ENCODE data around the gene WHAMM. TPM values are rescaled to one million over a fixed set of nuclear protein-coding genes. Genes with fewer than 3 reads are reported as not detected.
"Not testable (repeated sequence)": the region's sequence is repeated elsewhere in the genome, so short reads cannot be mapped to it uniquely, and the experiment has no call there.

The WHAMM gene
- total RNA-seq (10 to 100 TPM; 39.8 to 40.0 TPM), polyA plus RNA-seq (1 to 10 TPM; 3.7 to 5.8 (median 4.5) TPM), total RNA-seq (38.2 to 214 (median 113) reads per million in 6 experiments)

GRCh38 chr15:82809308-82810060 lies at the start of gene WHAMM:
TSS of gene WHAMM (plus strand) at chr15:82809628. CDS start at chr15:82809727, 99 bp downstream.
- ATAC-seq = peak; percentile 93 to 94

GRCh38 chr15:82763361-82764116 lies 45.9 kb upstream of the WHAMM start:
- POLR2A ChIA-PET = interaction anchor here (1.2 kb wide), 1 partner anchor 46 kb away, joined by 3 read pairs; no protein-coding TSS in a partner anchor
- H3K9me3 Mint-ChIP-seq = no peaks in the 10 kb centered on the region
- ATAC-seq (no peak), DNase-seq (no peak)
- H3K4me1 Mint-ChIP-seq = peaks cover 0 to 24% (median 8%) of the 10 kb centered on the region in 4 donors
- H3K36me3 Mint-ChIP-seq = peaks cover 0 to 54% (median 8%) of the 10 kb centered on the region in 3 donors
- peak overlapping the region in 1 of 10 donors; percentile 53 for H3K27ac Mint-ChIP-seq
- no peaks in the 10 kb centered on the region for H3K27me3 Mint-ChIP-seq
- no peak overlapping the region for H3K4me3 Mint-ChIP-seq

More at GRCh38 chr15:82809308-82810060, at the start of gene WHAMM:
- H3K4me3 Mint-ChIP-seq = peak within 1 kb of the TSS; percentile 83 to 99 (median 94)
- peaks cover 3 to 26% (median 10%) of the 10 kb centered on the region in 3 donors for H3K36me3 Mint-ChIP-seq
- peak; percentile 86 to 98 (median 95) for DNase-seq
- H3K27me3 Mint-ChIP-seq = no peaks in the 10 kb centered on the region
- H3K4me1 Mint-ChIP-seq = peaks cover 15 to 51% (median 36%) of the 10 kb centered on the region in 4 donors
- no peaks in the 10 kb centered on the region for H3K9me3 Mint-ChIP-seq
- peak within 1 kb of the TSS; percentile 95 to 100 (median 96) for H3K27ac Mint-ChIP-seq
- POLR2A ChIA-PET = interaction anchor here (0.5 to 4.1 kb wide), 10 partner anchors 45 to 1924 kb away, joined by 3 to 35 read pairs (median 10); partner anchors contain the start of genes BTBD1, C15orf40, RAMAC and RPS17

GRCh38 chr15:82764117-82764490 lies 45.3 kb upstream of the WHAMM start:
- POLR2A ChIA-PET = interaction anchor here (1.2 kb wide), 1 partner anchor 46 kb away, joined by 3 read pairs; no protein-coding TSS in a partner anchor
- no peaks in the 10 kb centered on the region for H3K27me3 Mint-ChIP-seq
- ATAC-seq (no peak), DNase-seq (no peak)
- no peak overlapping the region for H3K27ac Mint-ChIP-seq
- H3K4me1 Mint-ChIP-seq = peaks cover 0 to 22% (median 7%) of the 10 kb centered on the region in 4 donors
- H3K9me3 Mint-ChIP-seq = no peaks in the 10 kb centered on the region
- H3K4me3 Mint-ChIP-seq = no peak overlapping the region
- H3K36me3 Mint-ChIP-seq = peaks cover 0 to 50% (median 7%) of the 10 kb centered on the region in 3 donors

- DNase-seq (no peak), ATAC-seq (no peak)
- H3K9me3 Mint-ChIP-seq = no peaks in the 10 kb centered on the region
- no peaks in the 10 kb centered on the region for H3K27me3 Mint-ChIP-seq
- H3K36me3 Mint-ChIP-seq = peaks cover 0 to 47% (median 5%) of the 10 kb centered on the region in 3 donors
- no peak overlapping the region for H3K27ac Mint-ChIP-seq
- POLR2A ChIA-PET = interaction anchor here (1.2 kb wide), 1 partner anchor 45 kb away, joined by 3 read pairs; no protein-coding TSS in a partner anchor
- H3K4me3 Mint-ChIP-seq = no peak overlapping the region
- peaks cover 0 to 22% (median 6%) of the 10 kb centered on the region in 4 donors for H3K4me1 Mint-ChIP-seq
Measured at GRCh38 chr15:82764740-82765139, 44.7 kb upstream of the WHAMM start.

- H3K4me3 Mint-ChIP-seq, DNase-seq, POLR2A ChIA-PET, ATAC-seq, H3K9me3 Mint-ChIP-seq, H3K27me3 Mint-ChIP-seq: not testable (repeated sequence)
- peaks cover 0 to 32% (median 5%) of the 10 kb centered on the region in 3 donors for H3K36me3 Mint-ChIP-seq
- H3K27ac Mint-ChIP-seq = peak overlapping the region in 2 of 10 donors; percentile 7
- H3K4me1 Mint-ChIP-seq = peaks cover 0 to 15% (median 3%) of the 10 kb centered on the region in 4 donors
Measured at GRCh38 chr15:82766201-82766600, 43.2 kb upstream of the WHAMM start.

GRCh38 chr15:82767163-82767829 lies 42.1 kb upstream of the WHAMM start:
- H3K27me3 Mint-ChIP-seq = no peaks in the 10 kb centered on the region
- H3K4me3 Mint-ChIP-seq = peak overlapping the region in 1 of 10 donors; percentile 26
- DNase-seq (no peak), ATAC-seq (no peak)
- no peak overlapping the region for H3K27ac Mint-ChIP-seq
- H3K4me1 Mint-ChIP-seq = peaks cover 0 to 17% (median 3%) of the 10 kb centered on the region in 4 donors
- POLR2A ChIA-PET = interaction anchor here (0.6 kb wide), 1 partner anchor 137 kb away, joined by 3 read pairs; no protein-coding TSS in a partner anchor
- peaks cover 0 to 29% (median 5%) of the 10 kb centered on the region in 3 donors for H3K36me3 Mint-ChIP-seq
- no peaks in the 10 kb centered on the region for H3K9me3 Mint-ChIP-seq

GRCh38 chr15:82768414-82769054 lies 40.9 kb upstream of the WHAMM start:
- peaks cover 0 to 10% (median 0%) of the 10 kb centered on the region in 5 donors for H3K27me3 Mint-ChIP-seq
- POLR2A ChIA-PET = no interaction called here
- H3K4me3 Mint-ChIP-seq = no peak overlapping the region

GRCh38 chr15:82771789-82772607 lies 37.4 kb upstream of the WHAMM start:
- Mint-ChIP-seq H3K27me3 (peaks cover 0 to 11% (median 0%) of the 10 kb centered on the region in 5 donors), H3K36me3 (peaks cover 0 to 11% (median 6%) of the 10 kb centered on the region in 3 donors), H3K4me1 (peaks cover 0 to 7% (median 0%) of the 10 kb centered on the region in 4 donors), H3K27ac (peak overlapping the region in 1 of 10 donors; percentile 63), H3K4me3 (no peak overlapping the region), H3K9me3 (no peaks in the 10 kb centered on the region)
- POLR2A ChIA-PET = no interaction called here
- DNase-seq (no peak), ATAC-seq (no peak)

More at GRCh38 chr15:82768414-82769054, 40.9 kb upstream of the WHAMM start:
- Mint-ChIP-seq H3K36me3 (peaks cover 0 to 24% (median 5%) of the 10 kb centered on the region in 3 donors), H3K4me1 (peaks cover 0 to 15% (median 2%) of the 10 kb centered on the region in 4 donors), H3K9me3 (no peaks in the 10 kb centered on the region), H3K27ac (peak overlapping the region in 1 of 10 donors; percentile 21)
- DNase-seq (no peak), ATAC-seq (no peak)

- Mint-ChIP-seq H3K9me3 (no peaks in the 10 kb centered on the region), H3K4me1 (peaks cover 0 to 5% (median 0%) of the 10 kb centered on the region in 4 donors), H3K4me3 (no peak overlapping the region), H3K27ac (no peak overlapping the region), H3K36me3 (peaks cover 0 to 3% (median 0%) of the 10 kb centered on the region in 3 donors), H3K27me3 (peaks cover 0 to 11% (median 0%) of the 10 kb centered on the region in 5 donors)
- ATAC-seq = no peak
- DNase-seq = no peak
- POLR2A ChIA-PET = no interaction called here
Measured at GRCh38 chr15:82774496-82774895, 34.9 kb upstream of the WHAMM start.

GRCh38 chr15:82778755-82779154 lies 30.7 kb upstream of the WHAMM start:
- POLR2A ChIA-PET = no interaction called here
- H3K4me3 Mint-ChIP-seq = no peak overlapping the region
- no peaks in the 10 kb centered on the region for H3K4me1 Mint-ChIP-seq
- H3K36me3 Mint-ChIP-seq = peaks cover 0 to 5% (median 0%) of the 10 kb centered on the region in 3 donors
- H3K27me3 Mint-ChIP-seq = peaks cover 0 to 4% (median 1%) of the 10 kb centered on the region in 5 donors
- DNase-seq (no peak), ATAC-seq (no peak)
- no peak overlapping the region for H3K27ac Mint-ChIP-seq
- no peaks in the 10 kb centered on the region for H3K9me3 Mint-ChIP-seq

- ATAC-seq (no peak), DNase-seq (no peak)
- Mint-ChIP-seq H3K9me3 (peaks cover 0 to 6% (median 0%) of the 10 kb centered on the region in 9 donors), H3K4me1 (no peaks in the 10 kb centered on the region), H3K36me3 (peaks cover 0 to 5% (median 0%) of the 10 kb centered on the region in 3 donors), H3K27ac (peak overlapping the region in 1 of 10 donors; percentile 40), H3K27me3 (peaks cover 0 to 8% (median 1%) of the 10 kb centered on the region in 5 donors), H3K4me3 (no peak overlapping the region)
- POLR2A ChIA-PET = interaction anchor here (0.7 kb wide), 1 partner anchor 15 kb away, joined by 3 read pairs; no protein-coding TSS in a partner anchor
Measured at GRCh38 chr15:82781349-82781748, 28.1 kb upstream of the WHAMM start.

All from naive thymus-derived CD8-positive, alpha-beta T cell (primary cell).